Peyer's patch (tissue), 4 donors: Measurements from ENCODE around the gene NAGPA. TPM values are rescaled to one million over a fixed set of nuclear protein-coding genes. Genes with fewer than 3 reads are reported as not detected.

Experiments
- DNase-seq, 3 donors: peaks; one replicate each; pipeline ENCODE4 v3.0.0-alpha.2; 2017 to 2019
- H3K27ac ChIP-seq, 4 donors: fragments of 200-600 bp; sonication (generic); one replicate each; pipeline ENCODE4 v1.5.1; 2016 to 2019
- H3K27me3 ChIP-seq, 2 donors: fragments of 200-600 bp; sonication (generic); one replicate each; pipeline ENCODE4 v1.5.1; 2019
- H3K36me3 ChIP-seq, 3 donors: fragments of 200-600 bp; sonication (generic); one replicate each; pipeline ENCODE4 v1.5.1; 2016 to 2019
- H3K4me1 ChIP-seq, 4 donors: fragments of 200-600 bp; sonication (generic); one replicate each; pipeline ENCODE4 v1.5.1; 2016 to 2019
- H3K4me3 ChIP-seq, 4 donors: fragments of 200-600 bp; sonication (generic); 1 replicate in 3 of 4; 2 replicates in 1 of 4; pipeline ENCODE4 v1.5.1; 2016 to 2019; ENCODE audit warnings: mild to moderate bottlenecking in 1 of 4
- H3K9me3 ChIP-seq, 4 donors: fragments of 200-600 bp; sonication (generic); one replicate each; pipeline ENCODE4 v1.5.1; 2016 to 2019; ENCODE audit warnings: mild to moderate bottlenecking in 1 of 4
- POLR2A ChIP-seq, 2 donors: fragments of 450-650 bp; IDR thresholded peaks; one replicate each; pipeline ENCODE4 v1.5.1; 2017; ENCODE audit warnings: antibody characterized with exemption in 2 of 2, mild to moderate bottlenecking in 2 of 2, moderate library complexity in 2 of 2
- total RNA-seq, 4 donors: library from RNA; depleted of rRNA; stranded (reverse); fragments of >200 nt; gene quantifications; one replicate each; pipeline ENCODE4 v1.1.0, GENCODE V29; 2016
- TF ChIP-seq, protein P1 (sequence below), 6 experiments: fragments of 450-650 bp in 4 of 6; fragments of 200-600 bp in 2 of 6; sonication (generic) in 1 of 6; IDR thresholded peaks; one replicate each; pipeline ENCODE4 v1.5.1; 2017 to 2019; ENCODE audit warnings: antibody characterized with exemption in 6 of 6, mild to moderate bottlenecking in 3 of 6, moderate library complexity in 1 of 6

Gene NAGPA
- total RNA-seq, 4 donors from 2014 or later, result 50.4 to 104 (median 61.0) TPM

DNA sequence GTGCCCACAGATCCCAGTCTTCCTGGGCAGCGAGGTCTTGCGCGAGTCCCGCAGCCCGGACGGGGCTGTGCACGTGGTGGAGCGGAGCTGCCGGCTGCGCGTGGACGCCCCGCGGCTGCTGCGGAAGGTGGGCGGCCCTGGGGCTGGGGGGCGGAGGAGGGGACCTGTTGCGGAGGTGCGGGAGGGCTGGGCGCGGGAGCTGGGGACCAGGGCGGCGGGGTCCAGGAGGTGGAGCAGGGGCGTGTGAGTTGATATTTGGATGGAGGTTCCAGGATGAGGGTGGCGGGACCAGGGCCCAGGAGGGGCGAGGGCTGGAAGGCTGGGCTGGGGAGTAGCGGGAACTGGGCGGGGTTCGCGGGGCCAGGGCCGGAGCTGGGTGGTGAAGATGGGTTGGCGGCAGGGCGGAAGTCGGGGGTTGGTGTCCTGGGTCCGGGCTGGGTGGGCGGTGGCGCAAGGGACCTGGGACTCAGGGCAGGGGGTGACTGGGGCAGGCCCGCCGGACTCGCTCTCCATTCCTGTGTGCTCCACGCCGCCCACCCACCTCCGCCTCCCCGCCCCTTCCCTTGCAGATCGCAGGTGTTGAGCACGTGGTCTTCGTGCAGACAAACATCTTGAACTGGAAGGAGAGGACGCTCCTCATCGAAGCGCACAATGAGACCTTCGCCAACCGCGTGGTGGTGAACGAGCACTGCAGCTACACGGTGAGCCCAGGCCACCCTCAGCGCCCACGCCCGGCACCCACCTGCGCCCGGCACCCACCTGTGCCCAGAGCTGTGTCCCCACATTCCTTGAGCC lies 46.0 kb downstream of the NAGPA start:
- H3K4me1 ChIP-seq, result peaks cover 0 to 5% (median 0%) of the 10 kb centered on the region in 4 donors

DNA sequence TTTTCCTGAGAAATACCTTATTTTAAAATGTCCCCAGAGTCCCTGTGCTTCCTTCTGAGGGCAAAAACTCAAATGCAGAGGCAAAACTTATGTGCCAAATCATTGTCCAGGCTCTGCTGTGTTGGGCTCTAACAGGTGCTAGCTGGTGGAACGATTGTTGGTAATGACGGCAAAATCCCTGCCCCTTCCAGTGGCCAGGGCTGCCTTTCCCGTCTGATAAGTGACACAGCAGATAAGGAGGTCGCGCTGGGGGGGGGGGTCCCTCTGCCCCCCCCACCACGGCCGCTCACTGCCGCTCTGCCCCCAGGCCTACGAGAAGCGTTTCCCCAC lies 46.5 kb downstream of the NAGPA start:
- Histone ChIP-seq H3K36me3 (no peaks in the 10 kb centered on the region), H3K4me3 (no peak overlapping the region), H3K4me1 (peaks cover 0 to 5% (median 0%) of the 10 kb centered on the region in 4 donors), H3K9me3 (peaks cover 0 to 10% (median 0%) of the 10 kb centered on the region in 4 donors), H3K27ac (no peak overlapping the region), H3K27me3 (peaks cover 0 to 6% of the 10 kb centered on the region in 2 donors)
- TF ChIP-seq, protein P1, sequence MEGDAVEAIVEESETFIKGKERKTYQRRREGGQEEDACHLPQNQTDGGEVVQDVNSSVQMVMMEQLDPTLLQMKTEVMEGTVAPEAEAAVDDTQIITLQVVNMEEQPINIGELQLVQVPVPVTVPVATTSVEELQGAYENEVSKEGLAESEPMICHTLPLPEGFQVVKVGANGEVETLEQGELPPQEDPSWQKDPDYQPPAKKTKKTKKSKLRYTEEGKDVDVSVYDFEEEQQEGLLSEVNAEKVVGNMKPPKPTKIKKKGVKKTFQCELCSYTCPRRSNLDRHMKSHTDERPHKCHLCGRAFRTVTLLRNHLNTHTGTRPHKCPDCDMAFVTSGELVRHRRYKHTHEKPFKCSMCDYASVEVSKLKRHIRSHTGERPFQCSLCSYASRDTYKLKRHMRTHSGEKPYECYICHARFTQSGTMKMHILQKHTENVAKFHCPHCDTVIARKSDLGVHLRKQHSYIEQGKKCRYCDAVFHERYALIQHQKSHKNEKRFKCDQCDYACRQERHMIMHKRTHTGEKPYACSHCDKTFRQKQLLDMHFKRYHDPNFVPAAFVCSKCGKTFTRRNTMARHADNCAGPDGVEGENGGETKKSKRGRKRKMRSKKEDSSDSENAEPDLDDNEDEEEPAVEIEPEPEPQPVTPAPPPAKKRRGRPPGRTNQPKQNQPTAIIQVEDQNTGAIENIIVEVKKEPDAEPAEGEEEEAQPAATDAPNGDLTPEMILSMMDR (IDR thresholded peaks at IDR 0.05), result no peak
- no peak for TF ChIP-seq POLR2A (IDR thresholded peaks at IDR 0.05)
- DNase-seq, result no peak

More for the DNA sequence above, 46.0 kb downstream of the NAGPA start:
- peak in 1 of 3 donors; percentile 42 for DNase-seq
- peaks cover 0 to 10% (median 0%) of the 10 kb centered on the region in 4 donors for H3K9me3 ChIP-seq
- H3K27me3 ChIP-seq, result peaks cover 0 to 6% of the 10 kb centered on the region in 2 donors
- H3K27ac ChIP-seq, result no peak overlapping the region
- no peak for TF ChIP-seq POLR2A (IDR thresholded peaks at IDR 0.05)
- TF ChIP-seq, protein P1 (IDR thresholded peaks at IDR 0.05), result no peak
- no peak overlapping the region for H3K4me3 ChIP-seq
- no peaks in the 10 kb centered on the region for H3K36me3 ChIP-seq

DNA sequence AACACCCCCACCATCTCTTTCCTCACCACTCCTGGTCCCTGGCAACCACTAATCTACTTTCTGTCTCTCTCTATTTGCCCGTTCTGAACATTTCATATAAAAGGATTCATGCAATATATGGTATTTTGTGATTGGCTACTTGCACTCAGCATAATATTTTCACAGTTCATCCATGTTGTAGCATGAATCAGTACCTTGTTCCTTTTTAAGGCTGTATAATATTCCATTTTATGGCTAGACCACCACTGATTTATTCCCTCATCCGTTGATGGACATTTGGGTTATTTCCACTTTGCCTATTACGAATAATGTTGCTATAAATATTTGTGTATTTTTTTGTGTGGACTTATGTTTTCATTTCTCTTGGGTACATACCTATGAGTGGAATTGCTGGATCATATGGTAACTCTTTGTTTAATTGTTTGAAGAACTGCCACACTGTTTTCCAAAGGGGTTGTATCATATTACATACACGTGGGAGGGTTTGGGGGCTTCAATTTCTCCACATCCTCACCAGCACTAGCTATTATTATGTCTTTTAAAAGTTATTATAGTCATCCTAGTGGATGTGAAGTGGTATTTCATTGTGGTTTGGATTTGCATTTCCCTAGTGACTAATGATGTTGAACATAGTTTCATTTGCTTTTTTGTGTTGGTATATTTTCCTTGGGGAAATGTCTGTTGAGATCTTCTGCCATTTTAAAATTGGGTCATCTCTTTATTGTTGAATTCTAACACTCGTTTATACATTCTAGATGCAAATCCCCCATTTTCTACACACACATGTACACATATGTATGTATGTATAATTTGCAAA lies 49.4 kb downstream of the NAGPA start:
- peaks cover 0 to 6% of the 10 kb centered on the region in 2 donors for H3K27me3 ChIP-seq
- TF ChIP-seq, protein P1 (IDR thresholded peaks at IDR 0.05), result no peak
- no peak for TF ChIP-seq POLR2A (IDR thresholded peaks at IDR 0.05)
- no peak overlapping the region for H3K4me3 ChIP-seq
- H3K9me3 ChIP-seq, result peaks cover 0 to 10% (median 0%) of the 10 kb centered on the region in 4 donors
- H3K4me1 ChIP-seq, result peaks cover 0 to 5% (median 0%) of the 10 kb centered on the region in 4 donors
- no peak overlapping the region for H3K27ac ChIP-seq
- DNase-seq, result no peak
- no peaks in the 10 kb centered on the region for H3K36me3 ChIP-seq

DNA sequence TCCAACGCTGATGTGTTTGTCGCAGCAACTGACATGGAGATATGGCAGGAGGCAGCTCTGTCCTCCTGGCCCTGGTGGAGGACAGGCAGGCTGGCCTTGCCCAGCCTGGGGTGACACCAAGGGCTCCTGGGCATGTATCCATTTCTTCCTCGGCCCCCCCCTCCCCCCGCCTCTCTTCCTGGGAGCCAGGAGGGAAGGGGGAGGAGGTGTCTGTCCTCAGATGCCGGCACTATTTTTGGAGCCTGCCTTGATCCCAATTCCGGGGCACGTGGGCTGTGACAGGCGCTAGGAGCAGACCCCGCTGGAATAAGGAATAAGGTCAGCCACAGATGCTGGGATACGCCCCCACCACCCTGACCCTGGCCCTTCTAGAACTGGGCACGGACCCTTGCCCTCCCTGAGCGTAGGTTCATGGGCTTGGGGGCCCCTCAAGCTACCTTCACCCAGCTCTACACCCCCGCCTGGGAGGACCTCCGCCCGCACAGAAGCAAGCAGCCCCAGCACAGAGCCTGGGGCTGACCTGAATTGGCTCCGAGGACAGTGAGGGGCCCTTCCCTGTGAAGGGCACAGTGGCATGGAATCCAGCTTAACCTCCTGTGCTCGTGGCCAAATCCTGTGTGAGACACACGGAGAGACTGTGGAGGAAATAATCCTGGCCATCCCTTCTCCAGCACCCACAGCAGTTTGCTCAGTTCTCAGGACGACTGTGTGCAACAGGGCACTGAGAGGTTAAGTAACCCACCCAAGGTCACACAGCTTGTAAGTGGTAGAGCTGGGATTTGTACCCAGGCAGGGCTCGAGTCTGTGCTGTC lies 51.5 kb downstream of the NAGPA start:
- no peak for TF ChIP-seq POLR2A (IDR thresholded peaks at IDR 0.05)
- TF ChIP-seq, protein P1 (IDR thresholded peaks at IDR 0.05), result no peak
- no peaks in the 10 kb centered on the region for H3K36me3 ChIP-seq
- no peaks in the 10 kb centered on the region for H3K4me1 ChIP-seq
- H3K4me3 ChIP-seq, result no peak overlapping the region
- H3K27ac ChIP-seq, result no peak overlapping the region
- peak in 1 of 3 donors; percentile 26 for DNase-seq
- H3K27me3 ChIP-seq, result peaks cover 0 to under 1% of the 10 kb centered on the region in 2 donors
- peaks cover 0 to 1% (median 0%) of the 10 kb centered on the region in 4 donors for H3K9me3 ChIP-seq

DNA sequence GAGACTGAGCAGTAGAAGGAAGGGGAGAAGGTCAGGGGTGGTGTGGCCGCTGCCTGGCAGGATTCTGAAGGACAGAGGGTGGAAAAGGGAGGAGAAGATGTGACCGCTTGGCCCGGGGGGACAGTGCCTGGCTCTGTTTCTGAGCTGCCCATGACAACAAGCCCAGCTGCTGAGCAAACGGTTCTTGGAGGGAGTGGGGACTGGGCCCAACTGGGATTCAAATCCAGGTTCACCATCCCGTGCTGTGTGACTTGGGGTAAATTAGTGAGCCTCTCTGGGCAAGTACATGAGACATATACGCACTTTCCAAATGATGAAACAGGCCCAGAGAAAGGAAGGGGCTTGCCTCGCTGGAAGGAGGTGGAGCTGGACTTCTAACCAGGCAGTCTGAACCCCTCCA lies 52.3 kb downstream of the NAGPA start:
- TF ChIP-seq, protein P1 (IDR thresholded peaks at IDR 0.05), result no peak
- TF ChIP-seq POLR2A (IDR thresholded peaks at IDR 0.05), result no peak
- DNase-seq, result peak in 1 of 3 donors; percentile 20
- Histone ChIP-seq H3K9me3 (no peaks in the 10 kb centered on the region), H3K4me3 (no peak overlapping the region), H3K4me1 (no peaks in the 10 kb centered on the region), H3K27ac (no peak overlapping the region), H3K27me3 (no peaks in the 10 kb centered on the region), H3K36me3 (no peaks in the 10 kb centered on the region)
